MM.1S (cell line): ENCODE results near the gene KRTAP3-1.
"Not testable (repeated sequence)": the region's sequence is repeated elsewhere in the genome, so short reads cannot be mapped to it uniquely, and the experiment has no call there.

Source experiments
- DNase-seq: peaks from one replicate; pipeline ENCODE4 v3.0.0-alpha.2; 2015
- H2AFZ ChIP-seq: fragments of 300-600 bp; sonication (generic); 2 replicates; pipeline ENCODE4 v1.6.0; 2016; ENCODE audit warnings: antibody characterized with exemption, low read length
- H3F3A ChIP-seq: fragments of 300-600 bp; sonication (generic); 2 replicates; pipeline ENCODE4 v1.6.1; 2016; ENCODE audit warnings: mild to moderate bottlenecking, antibody characterized with exemption, low read length, moderate library complexity, mixed read lengths; ENCODE audit not compliant: insufficient read depth
- H3K27ac ChIP-seq: fragments of 300-600 bp; sonication (generic); 2 replicates; pipeline ENCODE4 v1.5.1; 2016; ENCODE audit warnings: mild to moderate bottlenecking, low read length
- H3K27me3 ChIP-seq: fragments of 300-600 bp; sonication (generic); replicated peaks from 2 replicates; pipeline ENCODE4 v1.6.0; 2016; ENCODE audit warnings: low read length; ENCODE audit not compliant: insufficient read depth
- H3K36me3 ChIP-seq: fragments of 300-600 bp; sonication (generic); replicated peaks from 2 replicates; pipeline ENCODE4 v1.6.1; 2016; ENCODE audit warnings: mild to moderate bottlenecking, low read length, mixed read lengths; ENCODE audit not compliant: insufficient read depth
- H3K4me1 ChIP-seq: fragments of 300-600 bp; sonication (generic); 2 replicates; pipeline ENCODE4 v1.6.1; 2016; ENCODE audit warnings: low read length, mixed read lengths
- H3K4me2 ChIP-seq: fragments of 300-600 bp; sonication (generic); 2 replicates; pipeline ENCODE4 v1.6.0; 2016; ENCODE audit warnings: low read depth, low read length
- H3K4me3 ChIP-seq: fragments of 300-600 bp; sonication (generic); 2 replicates; pipeline ENCODE4 v1.5.1; 2016; ENCODE audit warnings: low read length, mixed read lengths
- H3K79me2 ChIP-seq: fragments of 300-600 bp; sonication (generic); 2 replicates; pipeline ENCODE4 v1.6.1; 2016; ENCODE audit warnings: mixed run types, low read length, mixed read lengths
- H3K9ac ChIP-seq: fragments of 300-600 bp; sonication (generic); 2 replicates; pipeline ENCODE4 v1.6.1; 2016; ENCODE audit warnings: low read length, mixed read lengths
- H3K9me2 ChIP-seq: fragments of 300-600 bp; sonication (generic); replicated peaks from 2 replicates; pipeline ENCODE4 v1.6.1; 2016; ENCODE audit warnings: mild to moderate bottlenecking, low read length, mixed read lengths; ENCODE audit not compliant: insufficient read depth
- H3K9me3 ChIP-seq: fragments of 300-600 bp; sonication (generic); replicated peaks from 2 replicates; pipeline ENCODE4 v1.6.1; 2016; ENCODE audit warnings: mild to moderate bottlenecking, low read length, mixed read lengths; ENCODE audit not compliant: insufficient read depth
- H4K20me1 ChIP-seq: fragments of 300-600 bp; sonication (generic); 2 replicates; pipeline ENCODE4 v1.6.1; 2016; ENCODE audit warnings: mild to moderate bottlenecking, low read length, moderate library complexity, mixed read lengths; ENCODE audit not compliant: insufficient read depth
- CTCF ChIP-seq: fragments of 300-600 bp; sonication (generic); IDR thresholded peaks from 2 replicates; pipeline ENCODE4 v1.5.1; 2016; ENCODE audit warnings: antibody characterized with exemption, low read length, mixed read lengths
- EZH2 ChIP-seq: fragments of 300-600 bp; sonication (generic); optimal IDR thresholded peaks from 2 replicates; pipeline ENCODE3; 2017; ENCODE audit warnings: low read depth, mild to moderate bottlenecking, antibody characterized with exemption, low read length, mixed read lengths
- EZH2phosphoT487 ChIP-seq: fragments of 300-600 bp; sonication (generic); IDR thresholded peaks from 2 replicates; pipeline ENCODE4 v1.6.1; 2018; ENCODE audit warnings: antibody characterized with exemption, low read length

Gene KRTAP3-1

GRCh38 chr17:41002814-41003213 lies 6.1 kb downstream of the KRTAP3-1 start:
- H3K79me2 ChIP-seq = no peaks in the 10 kb centered on the region
- no peak overlapping the region for H3K4me3 ChIP-seq
- H3K27me3 ChIP-seq = no peaks in the 10 kb centered on the region
- H2AFZ ChIP-seq = no peak overlapping the region
- TF ChIP-seq EZH2 (no peak), CTCF (no peak), EZH2phosphoT487 (no peak)
- no peaks in the 10 kb centered on the region for H3F3A ChIP-seq
- no peak overlapping the region for H3K27ac ChIP-seq
- no peaks in the 10 kb centered on the region for H3K9me3 ChIP-seq
- no peak overlapping the region for H3K4me2 ChIP-seq
- H3K9me2 ChIP-seq = no peaks in the 10 kb centered on the region; the same call in 1 of the 2 replicates
- no peak for DNase-seq
- H3K4me1 ChIP-seq = no peaks in the 10 kb centered on the region
- no peaks in the 10 kb centered on the region for H4K20me1 ChIP-seq
- no peaks in the 10 kb centered on the region for H3K36me3 ChIP-seq
- no peak overlapping the region for H3K9ac ChIP-seq

- Histone ChIP-seq H2AFZ (no peak overlapping the region), H3K79me2 (no peaks in the 10 kb centered on the region), H3K9ac (no peak overlapping the region), H3K4me1 (no peaks in the 10 kb centered on the region), H3F3A (no peaks in the 10 kb centered on the region), H3K4me3 (no peak overlapping the region), H3K9me2 (no peaks in the 10 kb centered on the region; the same call in 1 of the 2 replicates), H3K27ac (no peak overlapping the region), H3K4me2 (no peak overlapping the region), H4K20me1 (no peaks in the 10 kb centered on the region), H3K36me3 (no peaks in the 10 kb centered on the region), H3K27me3 (no peaks in the 10 kb centered on the region), H3K9me3 (no peaks in the 10 kb centered on the region)
- DNase-seq = no peak
- TF ChIP-seq EZH2 (no peak), CTCF (no peak), EZH2phosphoT487 (no peak)
These were observed 7.1 kb downstream of the KRTAP3-1 start for GRCh38 chr17:41001795-41002194.

GRCh38 chr17:40999563-40999962 lies 9.4 kb downstream of the KRTAP3-1 start, which contains the start of gene KRTAP3-2:
KRTAP3-2 (minus strand) TSS chr17:40999906; CDS start chr17:40999853, 53 bp downstream.
- DNase-seq, H2AFZ ChIP-seq: not testable (repeated sequence)

GRCh38 chr17:40997361-40997760 lies 11.6 kb downstream of the KRTAP3-1 start:
- no peaks in the 10 kb centered on the region for H4K20me1 ChIP-seq
- no peaks in the 10 kb centered on the region for H3K9me2 ChIP-seq
- H3K36me3 ChIP-seq = no peaks in the 10 kb centered on the region
- no peak overlapping the region for H3K9ac ChIP-seq
- no peak overlapping the region for H3K27ac ChIP-seq
- no peaks in the 10 kb centered on the region for H3F3A ChIP-seq
- H3K27me3 ChIP-seq = no peaks in the 10 kb centered on the region
- no peak for TF ChIP-seq EZH2
- TF ChIP-seq EZH2phosphoT487 = no peak
- TF ChIP-seq CTCF = no peak
- DNase-seq = no peak
- no peak overlapping the region for H3K4me3 ChIP-seq
- H3K9me3 ChIP-seq = no peaks in the 10 kb centered on the region
- no peak overlapping the region for H2AFZ ChIP-seq
- no peaks in the 10 kb centered on the region for H3K4me1 ChIP-seq
- H3K79me2 ChIP-seq = no peaks in the 10 kb centered on the region
- no peak overlapping the region for H3K4me2 ChIP-seq

More at GRCh38 chr17:40999563-40999962, 9.4 kb downstream of the KRTAP3-1 start, which contains the start of gene KRTAP3-2:
- H3K9ac ChIP-seq, H3K36me3 ChIP-seq, H3K27me3 ChIP-seq, H4K20me1 ChIP-seq, H3K9me3 ChIP-seq, H3K4me3 ChIP-seq, H3K9me2 ChIP-seq, H3K27ac ChIP-seq, H3K4me1 ChIP-seq, H3K4me2 ChIP-seq, H3K79me2 ChIP-seq, H3F3A ChIP-seq: not testable (repeated sequence)
